Fibroblast of lung (primary cell): Measurements from ENCODE around the gene ADAMTSL1.

Experiments used
- CTCF ChIP-seq, 2 donors: IDR thresholded peaks in 1 of 2; conservative IDR thresholded peaks in 1 of 2; 1 replicate in 1 of 2; 2 replicates in 1 of 2; pipeline ENCODE4 v1.5.1; 2011 to 2012; ENCODE audit warnings: low read length in 2 of 2, control low read depth in 1 of 2, inconsistent platforms in 1 of 2, low read depth in 1 of 2, mild to moderate bottlenecking in 1 of 2
- EZH2 ChIP-seq: IDR thresholded peaks from 2 replicates; pipeline ENCODE4 v1.5.1; 2012; ENCODE audit warnings: low read length, control low read depth, mild to moderate bottlenecking; ENCODE audit errors: missing control alignments

GRCh38 chr9:18730241-18730640, 256.3 kb downstream of the ADAMTSL1 start:
- TF ChIP-seq EZH2: no peak
- TF ChIP-seq CTCF (conservative IDR thresholded peaks at IDR 0.05 in 1 of 2, IDR thresholded peaks at IDR 0.05 in 1 of 2; ENCODE audit: low read depth in 1 of 2, low read length in 2 of 2): no peak
